ENCODE results near the gene RHBG. TPM values are rescaled to one million over a fixed set of nuclear protein-coding genes. Genes with fewer than 3 reads are reported as not detected.

Gene RHBG
- total and polyA plus RNA-seq, 2 donors (not counting 1 experiment from before 2014, with no cell fraction given) = not detected

DNA sequence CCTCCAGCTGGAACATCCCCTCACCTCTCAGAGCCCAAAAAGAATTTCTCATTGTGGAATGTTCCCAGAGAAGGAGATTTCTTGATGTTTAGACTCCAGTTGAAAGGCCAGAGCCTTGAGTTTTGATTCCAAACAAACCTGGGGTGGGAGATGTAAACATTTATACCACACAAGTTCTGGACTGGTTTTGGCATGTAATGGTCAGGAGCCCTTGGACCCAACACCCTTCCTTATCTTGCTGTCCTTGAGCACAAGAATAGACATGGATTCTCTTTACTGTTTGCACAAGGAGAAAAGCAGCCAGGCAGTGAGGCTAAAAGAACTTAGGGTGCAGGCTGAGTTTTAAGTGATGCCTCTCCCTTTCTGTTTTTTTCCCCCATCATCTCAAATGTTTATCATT, 4.5 kb downstream of the RHBG start:
- Mint-ChIP-seq H3K27ac (no peak overlapping the region), H3K4me1 (peaks cover 4% of the 10 kb centered on the region), H3K27me3 (peaks cover 44% of the 10 kb centered on the region), H3K9me3 (ENCODE audit: insufficient read depth) (no peaks in the 10 kb centered on the region), H3K4me3 (no peak overlapping the region)
- CTCF ChIA-PET = interaction anchor here (1.0 to 3.6 kb wide), 3 partner anchors 12 to 73 kb away, joined by 3 to 18 read pairs (median 3); no protein-coding TSS in a partner anchor
- H3K36me3 ChIP-seq (replicated peaks in 1 of 2; ENCODE audit: control extremely low read depth in 1 of 2, control insufficient read depth in 1 of 2, extremely low read depth in 1 of 2, insufficient read depth in 2 of 2, low read length in 1 of 2) = no peaks in the 10 kb centered on the region
- H3K4me3 ChIP-seq (ENCODE audit: control extremely low read depth in 1 of 5, extremely low read depth in 1 of 5, insufficient read depth in 1 of 5, low read depth in 2 of 5, low read length in 4 of 5) = no peak overlapping the region
- ATAC-seq (ENCODE audit: low read depth) (no peak), DNase-seq (no peak)
- H3K79me2 ChIP-seq (ENCODE audit: control insufficient read depth, insufficient read depth, low read length) = no peaks in the 10 kb centered on the region
- no peak overlapping the region for H3K9ac ChIP-seq (ENCODE audit: low read length)
- POLR2A ChIA-PET = no interaction called here
- H4K20me1 ChIP-seq (ENCODE audit: control insufficient read depth, insufficient read depth, low read length, poor library complexity, severe bottlenecking) = no peaks in the 10 kb centered on the region
- H3K27me3 ChIP-seq (replicated peaks in 1 of 4; ENCODE audit: control extremely low read depth in 1 of 4, control insufficient read depth in 3 of 4, insufficient read depth in 4 of 4, low read length in 3 of 4) = peaks cover 0 to 32% (median 14%) of the 10 kb centered on the region in 4 experiments
- H3K9me3 ChIP-seq (ENCODE audit: control extremely low read depth in 1 of 3, control insufficient read depth in 2 of 3, insufficient read depth in 1 of 3, low read length in 2 of 3) = peaks cover 0 to 4% (median 0%) of the 10 kb centered on the region in 3 donors
- H3K4me2 ChIP-seq (replicated peaks; ENCODE audit: low read depth, low read length, poor library complexity, severe bottlenecking) = no peak overlapping the region
- H2AFZ ChIP-seq (ENCODE audit: insufficient read depth, low read depth, low read length, poor library complexity, severe bottlenecking) = no peak overlapping the region
- intact Hi-C loops (cut with micrococcal nuclease) = no loop called here
- peaks cover 9 to 10% of the 10 kb centered on the region in 2 donors for H3K4me1 ChIP-seq (ENCODE audit: control insufficient read depth in 2 of 2, insufficient read depth in 2 of 2, low read length in 2 of 2)
- H3K27ac ChIP-seq (ENCODE audit: low read length in 2 of 2) = no peak overlapping the region
- TF ChIP-seq, protein P1, sequence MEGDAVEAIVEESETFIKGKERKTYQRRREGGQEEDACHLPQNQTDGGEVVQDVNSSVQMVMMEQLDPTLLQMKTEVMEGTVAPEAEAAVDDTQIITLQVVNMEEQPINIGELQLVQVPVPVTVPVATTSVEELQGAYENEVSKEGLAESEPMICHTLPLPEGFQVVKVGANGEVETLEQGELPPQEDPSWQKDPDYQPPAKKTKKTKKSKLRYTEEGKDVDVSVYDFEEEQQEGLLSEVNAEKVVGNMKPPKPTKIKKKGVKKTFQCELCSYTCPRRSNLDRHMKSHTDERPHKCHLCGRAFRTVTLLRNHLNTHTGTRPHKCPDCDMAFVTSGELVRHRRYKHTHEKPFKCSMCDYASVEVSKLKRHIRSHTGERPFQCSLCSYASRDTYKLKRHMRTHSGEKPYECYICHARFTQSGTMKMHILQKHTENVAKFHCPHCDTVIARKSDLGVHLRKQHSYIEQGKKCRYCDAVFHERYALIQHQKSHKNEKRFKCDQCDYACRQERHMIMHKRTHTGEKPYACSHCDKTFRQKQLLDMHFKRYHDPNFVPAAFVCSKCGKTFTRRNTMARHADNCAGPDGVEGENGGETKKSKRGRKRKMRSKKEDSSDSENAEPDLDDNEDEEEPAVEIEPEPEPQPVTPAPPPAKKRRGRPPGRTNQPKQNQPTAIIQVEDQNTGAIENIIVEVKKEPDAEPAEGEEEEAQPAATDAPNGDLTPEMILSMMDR (IDR thresholded peaks at IDR 0.05) = no peak
- TF ChIP-seq EZH2 (IDR thresholded peaks at IDR 0.05; ENCODE audit: borderline replicate concordance, insufficient read depth, low read depth, low read length, poor library complexity, severe bottlenecking) = no peak

DNA sequence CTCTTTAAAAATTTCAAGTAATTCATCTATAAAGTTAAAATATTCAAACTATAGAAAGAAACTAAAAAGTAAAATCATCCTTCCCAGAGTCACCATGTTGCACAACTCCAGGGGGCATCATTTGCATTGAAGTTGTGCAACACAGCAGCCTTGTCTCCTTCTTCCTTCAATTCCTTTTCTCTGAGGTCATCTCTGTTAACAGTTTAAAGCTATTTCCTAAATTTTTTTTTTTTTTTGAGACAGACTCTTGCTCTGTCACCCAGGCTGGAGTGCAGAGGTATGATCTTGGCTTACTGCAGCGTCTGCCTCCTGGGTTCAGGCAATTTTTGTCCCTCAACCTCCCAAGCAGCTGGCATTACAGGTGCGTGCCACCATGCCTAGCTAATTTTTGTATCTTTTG, 7.1 kb downstream of the RHBG start:
- DNase-seq = no peak
- Mint-ChIP-seq H3K4me1 (no peaks in the 10 kb centered on the region), H3K9me3 (ENCODE audit: insufficient read depth) (no peaks in the 10 kb centered on the region), H3K27me3 (peaks cover 32% of the 10 kb centered on the region), H3K27ac (no peak overlapping the region), H3K4me3 (no peak overlapping the region)
- intact Hi-C loops (cut with micrococcal nuclease) = no loop called here
- no peak overlapping the region for H3K9ac ChIP-seq (ENCODE audit: low read length)
- peaks cover 0 to 4% (median 0%) of the 10 kb centered on the region in 3 donors for H3K9me3 ChIP-seq (ENCODE audit: control extremely low read depth in 1 of 3, control insufficient read depth in 2 of 3, insufficient read depth in 1 of 3, low read length in 2 of 3)
- no peaks in the 10 kb centered on the region for H3K36me3 ChIP-seq (replicated peaks in 1 of 2; ENCODE audit: control extremely low read depth in 1 of 2, control insufficient read depth in 1 of 2, extremely low read depth in 1 of 2, insufficient read depth in 2 of 2, low read length in 1 of 2)
- CTCF ChIA-PET = interaction anchor here (0.7 to 12.5 kb wide), 4 partner anchors 10 to 70 kb away, joined by 3 to 445 read pairs (median 7); no protein-coding TSS in a partner anchor
- POLR2A ChIA-PET = no interaction called here
- no peaks in the 10 kb centered on the region for H3K79me2 ChIP-seq (ENCODE audit: control insufficient read depth, insufficient read depth, low read length)
- peaks cover 0 to 17% (median 4%) of the 10 kb centered on the region in 4 experiments for H3K27me3 ChIP-seq (replicated peaks in 1 of 4; ENCODE audit: control extremely low read depth in 1 of 4, control insufficient read depth in 3 of 4, insufficient read depth in 4 of 4, low read length in 3 of 4)
- H4K20me1 ChIP-seq (ENCODE audit: control insufficient read depth, insufficient read depth, low read length, poor library complexity, severe bottlenecking) = no peaks in the 10 kb centered on the region
- no peaks in the 10 kb centered on the region for H3K4me1 ChIP-seq (ENCODE audit: control insufficient read depth in 2 of 2, insufficient read depth in 2 of 2, low read length in 2 of 2)
- no peak overlapping the region for H3K4me3 ChIP-seq (ENCODE audit: control extremely low read depth in 1 of 5, extremely low read depth in 1 of 5, insufficient read depth in 1 of 5, low read depth in 2 of 5, low read length in 4 of 5)
- no peak for ATAC-seq (ENCODE audit: low read depth)
- H3K4me2 ChIP-seq (replicated peaks; ENCODE audit: low read depth, low read length, poor library complexity, severe bottlenecking) = no peak overlapping the region
- no peak overlapping the region for H2AFZ ChIP-seq (ENCODE audit: insufficient read depth, low read depth, low read length, poor library complexity, severe bottlenecking)
- H3K27ac ChIP-seq (ENCODE audit: low read length in 2 of 2) = no peak overlapping the region
- 90% methylated on average over 2 of the region's 2 CpGs for whole genome bisulfite sequencing (ENCODE audit: insufficient coverage)
- TF ChIP-seq EZH2 (IDR thresholded peaks at IDR 0.05; ENCODE audit: borderline replicate concordance, insufficient read depth, low read depth, low read length, poor library complexity, severe bottlenecking) = no peak
- TF ChIP-seq, protein P1 (IDR thresholded peaks at IDR 0.05) = no peak

Data from B cell (primary cell).